ENCODE results near the gene C1orf167. TPM values are rescaled to one million over a fixed set of nuclear protein-coding genes. Genes with fewer than 3 reads are reported as not detected.

Gene C1orf167
- total and polyA plus RNA-seq, 2 of the 13 experiments (the other 11 are each of a cell fraction or from before 2014, with no cell fraction given): not detected

DNA sequence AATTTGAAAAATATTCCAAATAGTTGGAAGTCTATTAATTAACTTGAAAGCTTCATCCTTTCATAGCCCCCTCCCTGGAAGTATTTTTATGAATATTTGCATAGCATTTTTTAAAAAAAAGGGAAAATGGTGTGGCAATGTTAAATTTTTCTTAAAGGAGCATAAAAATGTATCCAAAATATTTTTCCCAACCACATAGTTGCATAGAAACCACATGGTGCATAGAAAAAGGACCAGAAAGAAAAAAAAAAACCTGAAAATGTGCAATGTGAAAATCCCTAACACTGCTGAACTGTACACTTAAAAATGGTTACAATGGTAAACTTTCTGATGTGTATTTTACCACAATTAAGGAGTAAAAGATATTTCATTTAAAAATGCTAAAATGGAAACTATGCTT, 8.0 kb downstream of the C1orf167 start:
- Histone ChIP-seq H3K79me2 (ENCODE audit: insufficient read depth, low read length) (no peaks in the 10 kb centered on the region), H2AFZ (ENCODE audit: low read length) (no peak overlapping the region), H3K9ac (ENCODE audit: insufficient read depth, low read depth, low read length) (no peak overlapping the region), H3K36me3 (replicated peaks in 1 of 2; ENCODE audit: control insufficient read depth in 1 of 2, insufficient read depth in 2 of 2, low read length in 2 of 2) (no peaks in the 10 kb centered on the region), H3K9me3 (ENCODE audit: low read length) (no peaks in the 10 kb centered on the region), H3K4me2 (ENCODE audit: low read depth, low read length) (no peak overlapping the region), H4K20me1 (ENCODE audit: insufficient read depth, low read length) (no peaks in the 10 kb centered on the region), H3K4me3 (replicated peaks in 1 of 3; ENCODE audit: insufficient read depth in 1 of 3, low read depth in 2 of 3, low read length in 3 of 3) (no peak overlapping the region), H3K4me1 (ENCODE audit: insufficient read depth, low read length) (peaks cover 5% of the 10 kb centered on the region; the same call in 1 of the 2 replicates), H3K27ac (ENCODE audit: extremely low read length, insufficient read depth, low read length) (no peak overlapping the region), H3K27me3 (ENCODE audit: control insufficient read depth in 1 of 2, insufficient read depth in 2 of 2, low read length in 2 of 2) (peaks cover 11 to 34% of the 10 kb centered on the region in 2 experiments; a peak in 4 of 5 replicates)
- BruUV-seq (replicated peaks): no TSS peak
- ChIA-PET POLR2A (interaction anchor here (1.4 kb wide), 1 partner anchor 33 kb away, joined by 3 read pairs; no protein-coding TSS in a partner anchor), CTCF (ENCODE audit: low intra/inter-chr PET ratio, low total read pairs) (no interaction called here)
- in situ Hi-C loops (cut with HindIII; ENCODE audit: extremely low pct_ligation_motif_present, low pct_unique_long_range_greater_than_20kb) (no loop called here), intact Hi-C loops (cut with micrococcal nuclease; ENCODE audit: unreplicated experiment) (no loop called here)
- TF ChIP-seq, protein P1, sequence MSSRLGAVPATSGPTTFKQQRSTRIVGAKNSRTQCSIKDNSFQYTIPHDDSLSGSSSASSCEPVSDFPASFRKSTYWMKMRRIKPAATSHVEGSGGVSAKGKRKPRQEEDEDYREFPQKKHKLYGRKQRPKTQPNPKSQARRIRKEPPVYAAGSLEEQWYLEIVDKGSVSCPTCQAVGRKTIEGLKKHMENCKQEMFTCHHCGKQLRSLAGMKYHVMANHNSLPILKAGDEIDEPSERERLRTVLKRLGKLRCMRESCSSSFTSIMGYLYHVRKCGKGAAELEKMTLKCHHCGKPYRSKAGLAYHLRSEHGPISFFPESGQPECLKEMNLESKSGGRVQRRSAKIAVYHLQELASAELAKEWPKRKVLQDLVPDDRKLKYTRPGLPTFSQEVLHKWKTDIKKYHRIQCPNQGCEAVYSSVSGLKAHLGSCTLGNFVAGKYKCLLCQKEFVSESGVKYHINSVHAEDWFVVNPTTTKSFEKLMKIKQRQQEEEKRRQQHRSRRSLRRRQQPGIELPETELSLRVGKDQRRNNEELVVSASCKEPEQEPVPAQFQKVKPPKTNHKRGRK (CRISPR knock-in tag; IDR thresholded peaks at IDR 0.05): no peak
- TF ChIP-seq, protein P2, sequence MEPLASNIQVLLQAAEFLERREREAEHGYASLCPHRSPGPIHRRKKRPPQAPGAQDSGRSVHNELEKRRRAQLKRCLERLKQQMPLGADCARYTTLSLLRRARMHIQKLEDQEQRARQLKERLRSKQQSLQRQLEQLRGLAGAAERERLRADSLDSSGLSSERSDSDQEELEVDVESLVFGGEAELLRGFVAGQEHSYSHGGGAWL (CRISPR knock-in tag; IDR thresholded peaks at IDR 0.05): no peak
- no peak for TF ChIP-seq ZNF335 (CRISPR knock-in tag; IDR thresholded peaks at IDR 0.05)
- no peak for TF ChIP-seq ZNF563 (CRISPR knock-in tag; IDR thresholded peaks at IDR 0.05)
- FAIRE-seq (no peak), DNase-seq (ENCODE audit: low spot score) (no peak), ATAC-seq (no peak)

DNA sequence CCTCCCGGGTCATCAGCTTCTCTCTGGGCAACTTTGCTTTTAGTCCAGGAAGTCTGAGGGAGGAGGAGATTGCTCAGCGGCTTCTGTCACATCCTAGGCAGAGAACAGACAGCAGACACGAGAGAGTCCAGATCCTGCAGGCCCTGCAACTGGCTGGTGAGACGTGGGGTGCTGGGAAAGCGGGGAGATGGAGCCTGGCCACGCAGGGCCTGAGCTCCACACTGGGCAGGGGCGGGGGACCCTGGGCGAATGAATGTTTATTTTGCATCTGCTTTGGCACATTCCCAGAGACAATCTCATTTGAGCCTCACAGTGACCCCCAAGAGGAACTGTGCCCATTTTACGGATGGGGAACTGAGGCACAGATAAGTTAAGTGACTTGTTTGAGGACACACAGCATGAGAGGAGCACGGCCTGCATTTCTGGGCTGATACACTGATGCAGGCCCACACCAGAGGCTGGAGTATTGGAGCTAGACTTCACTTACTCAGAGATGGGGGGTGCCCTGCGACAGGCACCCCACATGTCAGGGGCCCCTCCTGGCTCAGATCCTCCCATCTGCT, 9.6 kb downstream of the C1orf167 start:
- Histone ChIP-seq H3K36me3 (replicated peaks in 1 of 2; ENCODE audit: control insufficient read depth in 1 of 2, insufficient read depth in 2 of 2, low read length in 2 of 2) (no peaks in the 10 kb centered on the region), H3K9ac (ENCODE audit: insufficient read depth, low read depth, low read length) (no peak overlapping the region), H3K27ac (ENCODE audit: extremely low read length, insufficient read depth, low read length) (no peak overlapping the region), H3K79me2 (ENCODE audit: insufficient read depth, low read length) (no peaks in the 10 kb centered on the region), H3K4me3 (replicated peaks in 1 of 3; ENCODE audit: insufficient read depth in 1 of 3, low read depth in 2 of 3, low read length in 3 of 3) (no peak overlapping the region), H4K20me1 (ENCODE audit: insufficient read depth, low read length) (no peaks in the 10 kb centered on the region), H2AFZ (ENCODE audit: low read length) (no peak overlapping the region), H3K4me2 (ENCODE audit: low read depth, low read length) (no peak overlapping the region), H3K9me3 (ENCODE audit: low read length) (no peaks in the 10 kb centered on the region), H3K4me1 (ENCODE audit: insufficient read depth, low read length) (peaks cover 5% of the 10 kb centered on the region; the same call in 1 of the 2 replicates), H3K27me3 (ENCODE audit: control insufficient read depth in 1 of 2, insufficient read depth in 2 of 2, low read length in 2 of 2) (peaks cover 9 to 22% of the 10 kb centered on the region in 2 experiments; a peak in 3 of 5 replicates)
- ChIA-PET CTCF (ENCODE audit: low intra/inter-chr PET ratio, low total read pairs) (no interaction called here), POLR2A (interaction anchor here (0.9 kb wide), 1 partner anchor 9 kb away, joined by 3 read pairs; the partner anchor contains the start of gene C1orf167)
- ATAC-seq (no peak), DNase-seq (ENCODE audit: low spot score) (no peak), FAIRE-seq (no peak)
- no TSS peak for BruUV-seq (replicated peaks)
- in situ Hi-C loops (cut with HindIII; ENCODE audit: extremely low pct_ligation_motif_present, low pct_unique_long_range_greater_than_20kb): no loop called here
- intact Hi-C loops (cut with micrococcal nuclease; ENCODE audit: unreplicated experiment): no loop called here
- TF ChIP-seq ZNF251 (CRISPR knock-in tag; IDR thresholded peaks at IDR 0.05): no peak
- TF ChIP-seq ZNF766 (CRISPR knock-in tag; IDR thresholded peaks at IDR 0.05; ENCODE audit: borderline replicate concordance): no peak
- no peak for TF ChIP-seq TP53 (CRISPR knock-in tag; conservative IDR thresholded peaks at IDR 0.05)
- peak; percentile 82 for TF ChIP-seq ZNF629 (CRISPR knock-in tag; conservative IDR thresholded peaks at IDR 0.05)
- no peak for TF ChIP-seq ASH2L (IDR thresholded peaks at IDR 0.05; ENCODE audit: insufficient read length, low read depth, low read length)
- TF ChIP-seq ZNF768 (CRISPR knock-in tag; IDR thresholded peaks at IDR 0.05): peak; percentile 70
- TF ChIP-seq, protein P3, sequence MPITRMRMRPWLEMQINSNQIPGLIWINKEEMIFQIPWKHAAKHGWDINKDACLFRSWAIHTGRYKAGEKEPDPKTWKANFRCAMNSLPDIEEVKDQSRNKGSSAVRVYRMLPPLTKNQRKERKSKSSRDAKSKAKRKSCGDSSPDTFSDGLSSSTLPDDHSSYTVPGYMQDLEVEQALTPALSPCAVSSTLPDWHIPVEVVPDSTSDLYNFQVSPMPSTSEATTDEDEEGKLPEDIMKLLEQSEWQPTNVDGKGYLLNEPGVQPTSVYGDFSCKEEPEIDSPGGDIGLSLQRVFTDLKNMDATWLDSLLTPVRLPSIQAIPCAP (CRISPR knock-in tag; IDR thresholded peaks at IDR 0.05; ENCODE audit: low read depth): no peak
- TF ChIP-seq NCOA2 (CRISPR knock-in tag; IDR thresholded peaks at IDR 0.05): no peak
- 13% methylated on average over 8 of the region's 11 CpGs for WGBS (ENCODE audit: low lambda C conversion rate)

All from HepG2 (cell line).